Panc1 (cell line): ENCODE results near the gene SARS1. TPM values are rescaled to one million over a fixed set of nuclear protein-coding genes. Genes with fewer than 3 reads are reported as not detected.

Source experiments
- ATAC-seq: fragments of 200-7000 bp; cut with Tn5 transposase; 2 replicates; pipeline ENCODE4 v1.9.1; 2020; ENCODE audit warnings: mild to moderate bottlenecking, moderate library complexity
- BruUV-seq: library from RNA; stranded (reverse); fragments of 400-500 nt; replicated peaks from 2 replicates; lab custom pipeline; 2021; lab: Mats Ljungman, UMichigan
- CTCF ChIA-PET: fragments of 300-600 bp; sonication (Branson Sonifier 250); formaldehyde crosslinking; loops from one replicate; lab custom pipeline; 2022; ENCODE audit warnings: antibody characterized with exemption; lab: Charles Lee
- POLR2A ChIA-PET: fragments of 300-600 bp; sonication (Branson Sonifier 250); formaldehyde crosslinking; loops from one replicate; lab custom pipeline; 2022; ENCODE audit warnings: antibody characterized with exemption; lab: Charles Lee
- DNase-seq: peaks from one replicate; pipeline ENCODE4 v3.0.0-alpha.2; 2010; ENCODE audit warnings: low read depth, low spot score
- H3K27ac ChIP-seq: 2 replicates; pipeline ENCODE4 v1.5.1; 2011; ENCODE audit warnings: mild to moderate bottlenecking, low read length, inconsistent platforms
- H3K27me3 ChIP-seq: fragments of 200-500 bp; sonication (Bioruptor generic); 2 replicates; pipeline ENCODE4 v1.6.0; 2014; ENCODE audit warnings: low read length, inconsistent platforms; ENCODE audit not compliant: control insufficient read depth, insufficient read depth
- H3K36me3 ChIP-seq: fragments of 200-500 bp; sonication (Bioruptor generic); 2 replicates; pipeline ENCODE4 v1.5.1; 2014; ENCODE audit warnings: inconsistent platforms, mild to moderate bottlenecking, low read length, moderate library complexity; ENCODE audit not compliant: control insufficient read depth, insufficient read depth
- H3K4me1 ChIP-seq: 2 replicates; pipeline ENCODE4 v1.5.1; 2011; ENCODE audit warnings: inconsistent platforms, mild to moderate bottlenecking, low read length, moderate library complexity; ENCODE audit not compliant: control insufficient read depth, insufficient read depth
- H3K4me3 ChIP-seq, 2 experiments: 2 replicates each; pipeline ENCODE4 v1.5.1; 2011 to 2012; ENCODE audit warnings: low read depth in 2 of 2, low read length in 2 of 2, mild to moderate bottlenecking in 2 of 2, inconsistent platforms in 1 of 2, moderate library complexity in 1 of 2
- H3K9me3 ChIP-seq: fragments of 200-500 bp; sonication (Bioruptor generic); 2 replicates; pipeline ENCODE4 v1.5.1; 2014; ENCODE audit warnings: low read depth, mild to moderate bottlenecking, inconsistent platforms, low read length, moderate library complexity; ENCODE audit not compliant: control insufficient read depth, insufficient read depth
- CTCF ChIP-seq: fragments of 450-650 bp; IDR thresholded peaks from 2 replicates; pipeline ENCODE4 v1.5.1; 2017; ENCODE audit warnings: mild to moderate bottlenecking
- POLR2AphosphoS5 ChIP-seq: IDR thresholded peaks from 2 replicates; pipeline ENCODE4 v1.6.1; 2012; ENCODE audit warnings: mild to moderate bottlenecking, low read depth, low read length, moderate library complexity
- REST ChIP-seq, 2 experiments: IDR thresholded peaks; 2 replicates each; pipeline ENCODE4 v1.6.1; 2011 to 2012; ENCODE audit warnings: low read depth in 2 of 2, control low read depth in 1 of 2, low read length in 1 of 2, mild to moderate bottlenecking in 1 of 2, moderate library complexity in 1 of 2; ENCODE audit not compliant: insufficient read depth in 1 of 2
- SIN3A ChIP-seq: IDR thresholded peaks from 2 replicates; pipeline ENCODE4 v1.6.1; 2012; ENCODE audit warnings: low read depth, mild to moderate bottlenecking, low read length, moderate library complexity, borderline replicate concordance; ENCODE audit not compliant: insufficient read depth
- TCF7L2 ChIP-seq: IDR thresholded peaks from 2 replicates; pipeline ENCODE4 v1.6.1; 2011; ENCODE audit warnings: mild to moderate bottlenecking, low read depth, low read length, inconsistent platforms
- in situ Hi-C: cut with HindIII; loops from 2 replicates; pipeline ENCODE4 v1.10.0; 2016; ENCODE audit warnings: low sequenced_read_pairs, low pct_unique_long_range_greater_than_20kb
- intact Hi-C: fragments of 100-400 bp; cut with micrococcal nuclease; formaldehyde crosslinking; loops from one replicate; pipeline ENCODE4 v1.10.0; 2022; ENCODE audit not compliant: unreplicated experiment
- total RNA-seq: library from RNA; stranded (reverse); gene quantifications from one replicate; pipeline ENCODE4 v1.2.1, GENCODE V29; 2021; ENCODE audit not compliant: unreplicated experiment

The SARS1 gene
- total RNA-seq, 1 experiment from 2014 or later = 115 TPM

GRCh38 chr1:109188781-109189180 is 24.9 kb upstream of the SARS1 start:
- ATAC-seq (no peak), DNase-seq (no peak)
- H3K4me3 ChIP-seq = no peak overlapping the region
- ChIA-PET CTCF (no interaction called here), POLR2A (no interaction called here)
- H3K36me3 ChIP-seq = no peaks in the 10 kb centered on the region
- no peaks in the 10 kb centered on the region for H3K27me3 ChIP-seq
- H3K9me3 ChIP-seq = no peaks in the 10 kb centered on the region
- intact Hi-C loops (no loop called here), in situ Hi-C loops (no loop called here)
- TF ChIP-seq REST (IDR thresholded peaks at IDR 0.05; ENCODE audit: insufficient read depth in 1 of 2, low read depth in 2 of 2, low read length in 1 of 2) (no peak), CTCF (no peak), SIN3A (no peak), TCF7L2 (no peak), POLR2AphosphoS5 (no peak)
- H3K27ac ChIP-seq = no peak overlapping the region
- BruUV-seq = no TSS peak
- no peaks in the 10 kb centered on the region for H3K4me1 ChIP-seq

DNA sequence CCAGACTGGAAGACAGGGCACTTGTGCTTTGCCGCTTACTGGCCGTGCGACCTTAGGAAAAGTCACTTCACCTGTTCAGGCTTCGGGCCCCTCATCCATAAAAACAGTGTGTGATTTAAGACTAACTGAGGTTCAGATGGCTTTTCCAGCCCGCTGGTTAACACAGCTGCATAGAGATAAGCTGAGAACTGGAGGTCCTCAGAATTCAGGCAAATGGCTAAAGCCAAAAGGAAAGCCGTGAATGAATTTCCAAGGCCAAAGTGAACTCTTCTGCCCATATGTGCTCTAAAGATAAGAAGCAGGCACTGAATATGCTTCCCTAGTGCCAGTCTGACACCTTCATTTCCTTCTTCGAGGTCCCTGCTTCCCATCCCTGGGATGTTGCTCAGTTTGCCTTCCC is 23.5 kb upstream of the SARS1 start:
- ChIA-PET POLR2A (no interaction called here), CTCF (no interaction called here)
- H3K27me3 ChIP-seq = no peaks in the 10 kb centered on the region
- no peak overlapping the region for H3K4me3 ChIP-seq
- intact Hi-C loops (no loop called here), in situ Hi-C loops (no loop called here)
- ATAC-seq = no peak
- no peaks in the 10 kb centered on the region for H3K36me3 ChIP-seq
- BruUV-seq = no TSS peak
- no peaks in the 10 kb centered on the region for H3K9me3 ChIP-seq
- H3K27ac ChIP-seq = no peak overlapping the region
- DNase-seq = no peak
- H3K4me1 ChIP-seq = no peaks in the 10 kb centered on the region
- TF ChIP-seq TCF7L2 = no peak
- no peak for TF ChIP-seq CTCF
- no peak for TF ChIP-seq SIN3A
- no peak for TF ChIP-seq REST (IDR thresholded peaks at IDR 0.05; ENCODE audit: insufficient read depth in 1 of 2, low read depth in 2 of 2, low read length in 1 of 2)
- TF ChIP-seq POLR2AphosphoS5 = no peak
